Activated CD4-positive, alpha-beta T cell treated with anti-CD3 and anti-CD28 coated beads, Interleukin-2, amount 50 U/mL, for 16 hours (primary cell): ENCODE data around the gene STX8.
"Not testable (repeated sequence)": the region's sequence is repeated elsewhere in the genome, so short reads cannot be mapped to it uniquely, and the experiment has no call there.

ENCODE experiments used
- DNase-seq: peaks from one replicate; pipeline ENCODE4 v3.0.0-alpha.2; 2020

The STX8 gene, protein sequence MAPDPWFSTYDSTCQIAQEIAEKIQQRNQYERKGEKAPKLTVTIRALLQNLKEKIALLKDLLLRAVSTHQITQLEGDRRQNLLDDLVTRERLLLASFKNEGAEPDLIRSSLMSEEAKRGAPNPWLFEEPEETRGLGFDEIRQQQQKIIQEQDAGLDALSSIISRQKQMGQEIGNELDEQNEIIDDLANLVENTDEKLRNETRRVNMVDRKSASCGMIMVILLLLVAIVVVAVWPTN

GRCh38 chr17:9575381-9576101, at the start of gene STX8:
Gene STX8 (minus strand): TSS chr17:9575820. CDS start chr17:9575808, 12 bp downstream.
- DNase-seq = peak; percentile 89

DNA sequence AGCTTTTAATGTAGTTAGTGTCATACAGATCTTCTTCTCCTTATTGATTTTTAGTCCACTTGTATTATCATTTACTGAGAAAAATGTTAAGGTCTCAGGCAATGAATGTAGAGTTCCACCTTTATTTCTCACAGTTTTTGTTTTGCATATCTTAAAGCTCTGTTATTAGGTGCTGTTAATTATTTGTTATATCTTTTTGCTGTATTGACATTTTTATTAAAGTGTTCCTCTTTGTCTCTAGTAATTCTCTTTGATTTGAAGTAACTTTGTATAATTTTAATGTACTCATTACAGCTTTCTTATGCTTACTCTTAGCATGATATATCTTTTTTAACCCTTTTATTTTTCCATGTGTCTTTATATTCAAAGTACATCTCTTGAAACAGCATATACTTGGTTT, 47.3 kb upstream of the STX8 start:
- DNase-seq = no peak

GRCh38 chr17:9615486-9615885, 39.9 kb upstream of the STX8 start:
- no peak for DNase-seq

- DNase-seq = no peak
These were observed 36.4 kb upstream of the STX8 start for GRCh38 chr17:9612006-9612405.

DNA sequence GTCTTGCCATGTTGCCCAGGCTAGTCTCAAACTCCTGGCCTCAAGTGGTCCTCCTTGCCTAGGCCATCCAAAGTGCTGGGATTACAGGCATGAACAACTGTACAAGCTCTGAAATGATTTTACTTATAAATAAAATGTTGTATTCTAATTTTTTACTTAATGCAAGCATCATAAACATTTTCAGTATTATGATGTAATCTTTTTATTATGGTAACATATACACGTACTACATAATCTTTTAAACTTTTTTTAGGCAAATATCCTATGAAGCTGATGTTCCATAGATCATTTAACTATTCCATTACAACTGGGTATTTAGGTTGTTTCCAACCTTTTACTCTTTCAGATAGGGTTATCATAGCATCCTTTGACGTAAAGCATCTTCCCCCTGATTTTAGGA, 35.9 kb upstream of the STX8 start:
- DNase-seq = no peak

- not testable (repeated sequence) for DNase-seq
These were observed 31.4 kb upstream of the STX8 start for GRCh38 chr17:9607058-9607457.

DNA sequence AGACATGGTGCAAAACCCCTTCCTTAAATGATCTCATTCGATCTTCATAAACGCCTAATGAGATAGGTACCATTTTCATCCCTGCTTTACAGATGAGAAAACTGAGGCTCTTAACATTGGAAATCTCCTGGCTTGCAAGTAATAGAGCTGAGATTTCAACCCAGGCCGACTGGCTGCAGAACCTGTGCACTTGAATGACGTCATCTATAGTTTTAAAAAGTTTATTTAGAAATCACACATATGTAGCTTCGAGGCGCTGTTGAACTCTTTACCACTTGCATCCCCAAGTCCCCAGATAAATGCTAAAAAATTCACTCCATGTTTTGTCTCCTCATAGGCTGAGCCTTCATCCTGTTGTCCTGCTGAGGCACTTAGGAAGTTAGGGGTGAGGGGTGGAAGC, 30.8 kb upstream of the STX8 start:
- no peak for DNase-seq

GRCh38 chr17:9604583-9604982, 29.0 kb upstream of the STX8 start:
- not testable (repeated sequence) for DNase-seq

- DNase-seq = no peak
These were observed 23.0 kb upstream of the STX8 start for GRCh38 chr17:9598661-9599060.

- DNase-seq = not testable (repeated sequence)
These were observed 22.0 kb upstream of the STX8 start for GRCh38 chr17:9597638-9598037.

DNA sequence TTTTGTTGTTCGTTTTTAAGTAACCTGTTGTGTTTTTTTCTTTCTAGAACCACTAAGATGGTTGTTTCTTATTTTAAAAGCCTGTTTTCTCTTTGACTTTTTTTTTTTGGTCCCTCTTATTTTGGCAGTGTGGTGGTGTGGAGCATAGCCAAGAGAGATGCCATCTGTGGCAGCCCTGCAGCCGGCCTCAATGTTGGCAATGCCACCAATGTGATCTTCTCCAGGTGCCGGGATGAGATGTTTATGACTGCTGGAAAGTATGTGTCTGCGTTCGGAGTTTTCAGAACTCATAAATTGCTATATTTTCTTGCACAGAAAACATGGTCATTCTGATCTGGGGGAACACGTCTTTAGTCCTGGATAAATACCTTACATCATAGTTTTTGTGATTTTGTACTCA, 18.4 kb upstream of the STX8 start:
- DNase-seq = no peak

GRCh38 chr17:9587969-9588656, 12.5 kb upstream of the STX8 start:
- no peak for DNase-seq

DNA sequence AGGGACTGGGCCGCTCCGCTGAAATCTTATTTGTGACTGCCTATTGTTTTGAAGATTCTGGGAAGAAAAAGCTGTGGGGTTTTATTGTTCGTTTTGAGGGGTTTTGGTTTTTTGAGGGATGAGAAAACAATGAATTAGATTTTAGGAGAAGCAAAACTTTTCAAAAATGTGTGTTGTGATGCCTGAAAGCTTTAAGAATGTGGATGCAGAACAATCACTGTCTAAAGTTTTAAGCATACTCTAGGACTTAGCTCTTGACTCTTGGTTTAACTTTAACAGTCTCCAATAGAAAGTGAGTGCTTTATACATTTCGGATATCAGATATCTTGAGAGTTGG, 1.7 kb upstream of the STX8 start:
- DNase-seq = no peak

DNA sequence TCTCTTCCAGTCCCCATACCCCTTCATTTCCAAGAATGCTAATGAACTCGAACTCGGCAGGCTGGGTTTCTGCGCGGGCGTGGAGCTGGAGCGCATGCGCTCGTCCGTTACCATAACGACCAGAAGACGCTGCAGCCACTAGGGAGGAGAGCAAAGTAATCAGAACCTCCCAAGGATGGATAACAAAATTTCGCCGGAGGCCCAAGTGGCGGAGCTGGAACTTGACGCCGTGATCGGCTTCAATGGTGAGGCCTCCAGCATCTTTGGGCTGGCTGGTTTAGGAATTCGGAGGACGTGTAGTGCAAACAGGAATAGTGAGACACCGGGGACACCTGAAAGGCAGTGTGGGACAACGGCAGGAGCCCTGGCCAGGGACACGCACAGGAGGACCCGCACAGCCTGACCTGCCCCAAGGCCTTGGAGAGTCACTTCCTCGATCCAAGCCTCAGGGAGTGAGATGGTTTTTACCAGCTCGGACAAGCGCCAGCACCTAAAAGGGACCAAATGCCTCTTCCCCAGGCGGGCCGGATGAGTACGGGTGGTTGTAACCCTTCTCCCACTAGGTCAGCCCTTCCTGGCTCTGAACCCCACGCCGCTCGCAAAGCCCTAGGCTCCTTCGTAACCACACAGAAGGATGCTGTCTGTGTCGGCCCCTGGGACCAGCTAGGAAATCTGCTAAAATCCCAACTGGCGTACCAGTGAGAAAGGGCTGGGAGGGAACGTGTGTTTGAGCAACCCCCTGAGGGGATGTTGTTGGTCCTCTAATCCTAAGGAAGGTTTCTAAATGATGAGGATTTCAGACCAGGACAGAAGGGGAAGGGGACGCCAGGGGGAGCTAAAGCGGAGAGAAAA, 1.1 kb upstream of the STX8 start, which contains the start of gene CFAP52:
Gene CFAP52, plus strand, starts transcription at position 122 of the 852 bp plus-strand sequence. Its CDS starts 54 bp downstream, at position 176.
- DNase-seq = peak; percentile 78

GRCh38 chr17:9571201-9571600, 4.4 kb downstream of the STX8 start:
- no peak for DNase-seq

DNA sequence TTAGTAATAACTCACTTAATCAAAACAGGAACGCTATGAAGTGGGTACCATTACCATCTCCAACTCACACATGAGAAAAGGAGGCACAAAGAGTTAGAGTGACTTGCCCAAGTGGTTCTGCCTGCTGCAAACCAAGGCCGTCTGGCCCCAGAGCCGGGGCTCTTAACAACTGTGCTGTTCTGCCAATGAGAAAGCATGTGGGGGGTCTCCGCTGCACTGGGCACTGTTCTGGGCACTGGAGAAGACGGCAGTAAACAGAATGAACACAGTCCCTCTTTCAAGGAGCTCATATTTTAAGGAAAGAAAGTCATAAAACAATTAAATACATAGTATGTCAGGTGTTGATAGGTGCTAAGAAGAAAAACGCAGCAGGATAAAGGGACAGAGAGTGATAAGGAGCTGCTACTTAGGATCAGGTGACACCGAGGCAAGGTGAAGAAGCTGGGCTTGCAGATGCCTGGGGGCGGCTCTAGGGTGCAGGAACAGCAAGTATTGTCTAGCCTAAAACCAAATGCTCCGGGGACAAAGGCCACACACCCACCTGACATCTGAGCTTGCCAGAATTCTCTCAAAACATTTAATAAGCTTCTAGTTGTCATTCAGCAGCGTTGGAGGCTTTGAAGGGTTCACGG, 6.5 kb downstream of the STX8 start:
- no peak for DNase-seq

DNA sequence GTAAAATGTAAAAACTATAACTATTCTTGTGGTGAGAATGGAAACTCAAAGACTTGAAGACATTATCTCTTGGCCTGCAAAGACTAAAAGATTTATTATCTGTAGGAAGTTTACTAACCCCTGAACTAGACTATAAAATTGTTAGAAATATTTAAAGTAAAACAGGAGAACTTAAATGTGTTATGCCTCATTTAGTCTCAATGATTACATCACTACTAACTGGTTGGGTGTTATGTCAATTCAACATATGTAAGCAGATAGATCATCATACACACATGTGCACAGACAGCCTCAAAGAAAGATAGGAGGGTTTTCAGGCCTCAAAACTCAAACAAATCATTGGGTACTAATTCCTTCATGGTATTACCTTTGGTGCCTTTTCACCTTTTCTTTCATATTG, 7.6 kb downstream of the STX8 start:
- DNase-seq = no peak

GRCh38 chr17:9566739-9567138, 8.9 kb downstream of the STX8 start:
- DNase-seq = not testable (repeated sequence)

GRCh38 chr17:9566067-9566466, 9.6 kb downstream of the STX8 start:
- peak; percentile 34 for DNase-seq

- DNase-seq = no peak
These were observed 11.5 kb downstream of the STX8 start for GRCh38 chr17:9564104-9564503.

- no peak for DNase-seq
These were observed 17.8 kb downstream of the STX8 start for GRCh38 chr17:9557857-9558256.

DNA sequence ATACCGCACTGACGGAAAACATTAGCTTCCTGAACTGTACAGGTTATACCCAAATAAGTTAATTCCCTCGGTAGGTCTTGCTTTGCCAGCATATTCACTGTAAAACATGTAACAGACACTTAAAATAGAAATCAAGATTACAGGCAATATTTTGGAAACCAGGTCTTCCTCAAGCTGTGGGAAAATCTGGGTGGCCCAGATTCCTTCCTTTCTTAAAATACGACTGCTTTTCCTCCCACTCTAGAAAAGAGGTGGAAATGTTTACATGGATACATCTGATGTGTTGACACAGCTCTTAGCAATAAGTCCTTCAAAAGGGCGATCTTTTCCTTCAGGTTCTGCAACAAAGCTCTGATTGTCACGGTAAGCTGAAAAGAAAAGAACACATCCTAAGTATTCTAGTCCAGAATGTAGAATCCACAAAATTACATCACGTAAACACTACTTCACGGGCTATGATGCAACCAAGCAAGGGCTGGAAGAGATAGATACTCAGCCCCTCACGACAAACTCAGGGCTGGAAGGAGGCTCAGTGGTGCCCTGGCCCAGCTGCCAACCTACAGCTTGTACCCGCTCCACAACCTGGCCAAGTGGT, 18.4 kb downstream of the STX8 start:
- DNase-seq = no peak
